HEK293 (cell line): ENCODE measurements around the gene PSEN1.

ENCODE experiments used
- BCL11B ChIP-seq: fragments of 450-650 bp; formaldehyde crosslinking; IDR thresholded peaks from 2 replicates; pipeline ENCODE4 v1.5.1; 2016; ENCODE audit warnings: low read depth, missing biosample characterization, missing genetic modification characterization
- EGR2 ChIP-seq: fragments of 450-650 bp; formaldehyde crosslinking; IDR thresholded peaks from 2 replicates; pipeline ENCODE4 v1.5.1; 2016; ENCODE audit warnings: low read depth, missing biosample characterization, missing genetic modification characterization
- GLIS1 ChIP-seq: fragments of 450-650 bp; formaldehyde crosslinking; IDR thresholded peaks from 2 replicates; pipeline ENCODE4 v1.5.1; 2016; ENCODE audit warnings: missing biosample characterization, missing genetic modification characterization
- GLIS2 ChIP-seq: fragments of 450-650 bp; formaldehyde crosslinking; IDR thresholded peaks from 2 replicates; pipeline ENCODE4 v1.5.1; 2016; ENCODE audit warnings: missing biosample characterization, missing genetic modification characterization
- KLF7 ChIP-seq: fragments of 450-650 bp; formaldehyde crosslinking; IDR thresholded peaks from 2 replicates; pipeline ENCODE4 v1.5.1; 2016; ENCODE audit warnings: missing biosample characterization, missing genetic modification characterization, borderline replicate concordance
- KLF8 ChIP-seq: fragments of 450-650 bp; formaldehyde crosslinking; IDR thresholded peaks from 2 replicates; pipeline ENCODE4 v1.5.1; 2016; ENCODE audit warnings: missing biosample characterization, missing genetic modification characterization
- OVOL3 ChIP-seq: fragments of 450-650 bp; formaldehyde crosslinking; IDR thresholded peaks from 2 replicates; pipeline ENCODE4 v1.5.1; 2016; ENCODE audit warnings: missing biosample characterization, missing genetic modification characterization
- SP7 ChIP-seq: fragments of 450-650 bp; formaldehyde crosslinking; IDR thresholded peaks from 2 replicates; pipeline ENCODE4 v1.5.1; 2016; ENCODE audit warnings: missing biosample characterization, missing genetic modification characterization
- ZBTB20 ChIP-seq: fragments of 450-650 bp; formaldehyde crosslinking; IDR thresholded peaks from 2 replicates; pipeline ENCODE4 v1.5.1; 2016; ENCODE audit warnings: missing biosample characterization, missing genetic modification characterization
- ZEB2 ChIP-seq: fragments of 450-650 bp; formaldehyde crosslinking; IDR thresholded peaks from 2 replicates; pipeline ENCODE4 v1.5.1; 2016; ENCODE audit warnings: missing biosample characterization, missing genetic modification characterization
- ZFHX2 ChIP-seq: fragments of 450-650 bp; formaldehyde crosslinking; conservative IDR thresholded peaks from 2 replicates; pipeline ENCODE4 v1.5.1; 2016; ENCODE audit warnings: missing biosample characterization, missing genetic modification characterization
- ZFP37 ChIP-seq: fragments of 450-650 bp; formaldehyde crosslinking; IDR thresholded peaks from 2 replicates; pipeline ENCODE4 v1.5.1; 2016; ENCODE audit warnings: missing biosample characterization, missing genetic modification characterization
- ZFP41 ChIP-seq: fragments of 450-650 bp; formaldehyde crosslinking; IDR thresholded peaks from 2 replicates; pipeline ENCODE4 v1.5.1; 2016; ENCODE audit warnings: missing biosample characterization, missing genetic modification characterization, borderline replicate concordance
- ZNF112 ChIP-seq: fragments of 450-650 bp; formaldehyde crosslinking; IDR thresholded peaks from 2 replicates; pipeline ENCODE4 v1.5.0; 2017; ENCODE audit warnings: missing biosample characterization, missing genetic modification characterization
- ZNF19 ChIP-seq: fragments of 450-650 bp; formaldehyde crosslinking; IDR thresholded peaks from 2 replicates; pipeline ENCODE4; 2016; ENCODE audit warnings: missing biosample characterization, missing genetic modification characterization, low read depth
- ZNF2 ChIP-seq: fragments of 450-650 bp; formaldehyde crosslinking; IDR thresholded peaks from 2 replicates; pipeline ENCODE4 v1.5.1; 2016; ENCODE audit warnings: missing biosample characterization, missing genetic modification characterization
- ZNF335 ChIP-seq: fragments of 450-650 bp; formaldehyde crosslinking; conservative IDR thresholded peaks from 2 replicates; pipeline ENCODE4 v1.5.1; 2016; ENCODE audit warnings: missing biosample characterization, missing genetic modification characterization
- ZNF423 ChIP-seq: fragments of 450-650 bp; formaldehyde crosslinking; IDR thresholded peaks from 2 replicates; pipeline ENCODE4 v1.5.1; 2016; ENCODE audit warnings: missing biosample characterization, missing genetic modification characterization
- ZNF433 ChIP-seq: fragments of 450-650 bp; formaldehyde crosslinking; IDR thresholded peaks from 2 replicates; pipeline ENCODE4 v1.5.1; 2016; ENCODE audit warnings: missing biosample characterization, missing genetic modification characterization, low read depth
- ZNF514 ChIP-seq: fragments of 450-650 bp; formaldehyde crosslinking; IDR thresholded peaks from 2 replicates; pipeline ENCODE4 v1.5.1; 2016; ENCODE audit warnings: missing biosample characterization, missing genetic modification characterization
- ZNF555 ChIP-seq: fragments of 450-650 bp; formaldehyde crosslinking; conservative IDR thresholded peaks from 2 replicates; pipeline ENCODE4 v1.5.1; 2017; ENCODE audit warnings: missing biosample characterization, mild to moderate bottlenecking, missing genetic modification characterization, inconsistent platforms
- ZNF629 ChIP-seq: fragments of 450-650 bp; formaldehyde crosslinking; IDR thresholded peaks from 2 replicates; pipeline ENCODE4 v1.5.1; 2017; ENCODE audit warnings: missing biosample characterization, missing genetic modification characterization
- ZNF76 ChIP-seq: fragments of 450-650 bp; formaldehyde crosslinking; IDR thresholded peaks from 2 replicates; pipeline ENCODE4; 2016; ENCODE audit warnings: low read depth, missing biosample characterization, missing genetic modification characterization, borderline replicate concordance
- ZXDB ChIP-seq: fragments of 450-650 bp; formaldehyde crosslinking; IDR thresholded peaks from 2 replicates; pipeline ENCODE4 v1.5.1; 2016; ENCODE audit warnings: missing biosample characterization, missing genetic modification characterization
- TF ChIP-seq, protein P1 (sequence below): fragments of 450-650 bp; formaldehyde crosslinking; IDR thresholded peaks from 2 replicates; pipeline ENCODE4 v1.5.1; 2017; ENCODE audit warnings: missing biosample characterization, missing genetic modification characterization
- TF ChIP-seq, protein P2 (sequence below): fragments of 450-650 bp; formaldehyde crosslinking; IDR thresholded peaks from 2 replicates; pipeline ENCODE4 v1.5.1; 2016; ENCODE audit warnings: missing biosample characterization, missing genetic modification characterization
- TF ChIP-seq, protein P3 (sequence below): fragments of 450-650 bp; formaldehyde crosslinking; IDR thresholded peaks from 2 replicates; pipeline ENCODE4 v1.5.1; 2016; ENCODE audit warnings: missing biosample characterization, missing genetic modification characterization
- TF ChIP-seq, protein P4 (sequence below): fragments of 450-650 bp; formaldehyde crosslinking; IDR thresholded peaks from 2 replicates; pipeline ENCODE4 v1.5.1; 2016; ENCODE audit warnings: missing biosample characterization, missing genetic modification characterization
- TF ChIP-seq, protein P5 (sequence below): fragments of 450-650 bp; formaldehyde crosslinking; conservative IDR thresholded peaks from 2 replicates; pipeline ENCODE4 v1.5.1; 2016; ENCODE audit warnings: low read depth, missing biosample characterization, missing genetic modification characterization

The PSEN1 gene

DNA sequence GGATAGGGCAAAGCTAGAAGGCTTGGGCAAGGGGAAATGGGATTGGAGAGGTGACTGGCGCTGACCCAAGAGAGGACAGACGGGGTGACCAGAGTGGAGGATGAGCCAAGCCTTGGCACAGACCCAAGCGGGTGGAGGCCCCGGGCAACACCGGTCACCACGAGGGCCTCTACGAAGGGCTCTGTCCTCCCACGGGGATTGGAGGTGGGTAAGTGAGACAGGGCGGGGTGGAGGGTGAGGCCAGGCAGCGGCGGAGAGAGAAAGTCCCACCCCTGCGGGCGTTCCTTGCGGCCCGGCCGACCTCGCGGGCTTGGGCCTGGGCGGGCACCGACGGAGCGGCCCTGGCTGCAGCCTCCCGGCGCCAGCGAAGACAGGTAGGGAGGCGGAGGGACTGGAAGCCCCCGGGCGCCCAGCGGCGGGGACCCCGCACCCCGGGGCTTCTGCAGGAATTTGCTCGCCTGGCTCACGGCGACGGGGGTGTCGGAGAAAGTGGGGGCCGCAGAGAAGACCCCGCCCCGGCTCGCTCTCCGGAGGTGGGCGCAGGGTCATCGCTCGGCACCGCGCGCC is 101.0 kb downstream of the PSEN1 start, which contains the start of gene PAPLN (continued):
- TF ChIP-seq GLIS1 (peak; percentile 39; the same call in 1 of the 2 replicates), EGR2 (tag by site-specific recombination) (0 out of 2 replicates have a peak, but pooled peaks have one; percentile 43), ZNF629 (0 out of 2 replicates have a peak, but pooled peaks have one; percentile 8), ZNF2 (tag by site-specific recombination) (no peak), ZNF76 (tag by site-specific recombination) (0 out of 2 replicates have a peak, but pooled peaks have one; percentile 12), SP7 (tag by site-specific recombination) (0 out of 2 replicates have a peak, but pooled peaks have one; percentile 30), ZNF433 (tag by site-specific recombination) (no peak), ZFHX2 (tag by site-specific recombination) (peak; percentile 85), KLF8 (tag by site-specific recombination) (0 out of 2 replicates have a peak, but pooled peaks have one; percentile 25), OVOL3 (tag by site-specific recombination) (no peak), ZNF555 (tag by site-specific recombination) (no peak), ZEB2 (tag by site-specific recombination) (0 out of 2 replicates have a peak, but pooled peaks have one; percentile 50), ZBTB20 (peak; percentile 21; the same call in 1 of the 2 replicates), ZNF19 (tag by site-specific recombination) (no peak), ZNF423 (tag by site-specific recombination) (0 out of 2 replicates have a peak, but pooled peaks have one; percentile 40), ZFP41 (no peak), ZNF514 (tag by site-specific recombination) (no peak), GLIS2 (tag by site-specific recombination) (peak; percentile 55), KLF7 (peak; percentile 58; the same call in 1 of the 2 replicates), ZFP37 (tag by site-specific recombination) (no peak), ZNF335 (peak; percentile 59), ZNF112 (tag by site-specific recombination) (no peak), BCL11B (tag by site-specific recombination) (peak; percentile 50; the same call in 1 of the 2 replicates), ZXDB (tag by site-specific recombination) (peak; percentile 31; the same call in 1 of the 2 replicates)
- TF ChIP-seq, protein P1, sequence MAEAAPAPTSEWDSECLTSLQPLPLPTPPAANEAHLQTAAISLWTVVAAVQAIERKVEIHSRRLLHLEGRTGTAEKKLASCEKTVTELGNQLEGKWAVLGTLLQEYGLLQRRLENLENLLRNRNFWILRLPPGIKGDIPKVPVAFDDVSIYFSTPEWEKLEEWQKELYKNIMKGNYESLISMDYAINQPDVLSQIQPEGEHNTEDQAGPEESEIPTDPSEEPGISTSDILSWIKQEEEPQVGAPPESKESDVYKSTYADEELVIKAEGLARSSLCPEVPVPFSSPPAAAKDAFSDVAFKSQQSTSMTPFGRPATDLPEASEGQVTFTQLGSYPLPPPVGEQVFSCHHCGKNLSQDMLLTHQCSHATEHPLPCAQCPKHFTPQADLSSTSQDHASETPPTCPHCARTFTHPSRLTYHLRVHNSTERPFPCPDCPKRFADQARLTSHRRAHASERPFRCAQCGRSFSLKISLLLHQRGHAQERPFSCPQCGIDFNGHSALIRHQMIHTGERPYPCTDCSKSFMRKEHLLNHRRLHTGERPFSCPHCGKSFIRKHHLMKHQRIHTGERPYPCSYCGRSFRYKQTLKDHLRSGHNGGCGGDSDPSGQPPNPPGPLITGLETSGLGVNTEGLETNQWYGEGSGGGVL (tag by site-specific recombination), result peak; percentile 70
- TF ChIP-seq, protein P2, sequence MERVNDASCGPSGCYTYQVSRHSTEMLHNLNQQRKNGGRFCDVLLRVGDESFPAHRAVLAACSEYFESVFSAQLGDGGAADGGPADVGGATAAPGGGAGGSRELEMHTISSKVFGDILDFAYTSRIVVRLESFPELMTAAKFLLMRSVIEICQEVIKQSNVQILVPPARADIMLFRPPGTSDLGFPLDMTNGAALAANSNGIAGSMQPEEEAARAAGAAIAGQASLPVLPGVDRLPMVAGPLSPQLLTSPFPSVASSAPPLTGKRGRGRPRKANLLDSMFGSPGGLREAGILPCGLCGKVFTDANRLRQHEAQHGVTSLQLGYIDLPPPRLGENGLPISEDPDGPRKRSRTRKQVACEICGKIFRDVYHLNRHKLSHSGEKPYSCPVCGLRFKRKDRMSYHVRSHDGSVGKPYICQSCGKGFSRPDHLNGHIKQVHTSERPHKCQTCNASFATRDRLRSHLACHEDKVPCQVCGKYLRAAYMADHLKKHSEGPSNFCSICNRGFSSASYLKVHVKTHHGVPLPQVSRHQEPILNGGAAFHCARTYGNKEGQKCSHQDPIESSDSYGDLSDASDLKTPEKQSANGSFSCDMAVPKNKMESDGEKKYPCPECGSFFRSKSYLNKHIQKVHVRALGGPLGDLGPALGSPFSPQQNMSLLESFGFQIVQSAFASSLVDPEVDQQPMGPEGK, result peak; percentile 67
- TF ChIP-seq, protein P3, sequence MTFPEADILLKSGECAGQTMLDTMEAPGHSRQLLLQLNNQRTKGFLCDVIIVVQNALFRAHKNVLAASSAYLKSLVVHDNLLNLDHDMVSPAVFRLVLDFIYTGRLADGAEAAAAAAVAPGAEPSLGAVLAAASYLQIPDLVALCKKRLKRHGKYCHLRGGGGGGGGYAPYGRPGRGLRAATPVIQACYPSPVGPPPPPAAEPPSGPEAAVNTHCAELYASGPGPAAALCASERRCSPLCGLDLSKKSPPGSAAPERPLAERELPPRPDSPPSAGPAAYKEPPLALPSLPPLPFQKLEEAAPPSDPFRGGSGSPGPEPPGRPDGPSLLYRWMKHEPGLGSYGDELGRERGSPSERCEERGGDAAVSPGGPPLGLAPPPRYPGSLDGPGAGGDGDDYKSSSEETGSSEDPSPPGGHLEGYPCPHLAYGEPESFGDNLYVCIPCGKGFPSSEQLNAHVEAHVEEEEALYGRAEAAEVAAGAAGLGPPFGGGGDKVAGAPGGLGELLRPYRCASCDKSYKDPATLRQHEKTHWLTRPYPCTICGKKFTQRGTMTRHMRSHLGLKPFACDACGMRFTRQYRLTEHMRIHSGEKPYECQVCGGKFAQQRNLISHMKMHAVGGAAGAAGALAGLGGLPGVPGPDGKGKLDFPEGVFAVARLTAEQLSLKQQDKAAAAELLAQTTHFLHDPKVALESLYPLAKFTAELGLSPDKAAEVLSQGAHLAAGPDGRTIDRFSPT (tag by site-specific recombination), result peak; percentile 79
- TF ChIP-seq, protein P4, sequence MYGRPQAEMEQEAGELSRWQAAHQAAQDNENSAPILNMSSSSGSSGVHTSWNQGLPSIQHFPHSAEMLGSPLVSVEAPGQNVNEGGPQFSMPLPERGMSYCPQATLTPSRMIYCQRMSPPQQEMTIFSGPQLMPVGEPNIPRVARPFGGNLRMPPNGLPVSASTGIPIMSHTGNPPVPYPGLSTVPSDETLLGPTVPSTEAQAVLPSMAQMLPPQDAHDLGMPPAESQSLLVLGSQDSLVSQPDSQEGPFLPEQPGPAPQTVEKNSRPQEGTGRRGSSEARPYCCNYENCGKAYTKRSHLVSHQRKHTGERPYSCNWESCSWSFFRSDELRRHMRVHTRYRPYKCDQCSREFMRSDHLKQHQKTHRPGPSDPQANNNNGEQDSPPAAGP, result peak; percentile 34; the same call in 1 of the 2 replicates
- TF ChIP-seq, protein P5, sequence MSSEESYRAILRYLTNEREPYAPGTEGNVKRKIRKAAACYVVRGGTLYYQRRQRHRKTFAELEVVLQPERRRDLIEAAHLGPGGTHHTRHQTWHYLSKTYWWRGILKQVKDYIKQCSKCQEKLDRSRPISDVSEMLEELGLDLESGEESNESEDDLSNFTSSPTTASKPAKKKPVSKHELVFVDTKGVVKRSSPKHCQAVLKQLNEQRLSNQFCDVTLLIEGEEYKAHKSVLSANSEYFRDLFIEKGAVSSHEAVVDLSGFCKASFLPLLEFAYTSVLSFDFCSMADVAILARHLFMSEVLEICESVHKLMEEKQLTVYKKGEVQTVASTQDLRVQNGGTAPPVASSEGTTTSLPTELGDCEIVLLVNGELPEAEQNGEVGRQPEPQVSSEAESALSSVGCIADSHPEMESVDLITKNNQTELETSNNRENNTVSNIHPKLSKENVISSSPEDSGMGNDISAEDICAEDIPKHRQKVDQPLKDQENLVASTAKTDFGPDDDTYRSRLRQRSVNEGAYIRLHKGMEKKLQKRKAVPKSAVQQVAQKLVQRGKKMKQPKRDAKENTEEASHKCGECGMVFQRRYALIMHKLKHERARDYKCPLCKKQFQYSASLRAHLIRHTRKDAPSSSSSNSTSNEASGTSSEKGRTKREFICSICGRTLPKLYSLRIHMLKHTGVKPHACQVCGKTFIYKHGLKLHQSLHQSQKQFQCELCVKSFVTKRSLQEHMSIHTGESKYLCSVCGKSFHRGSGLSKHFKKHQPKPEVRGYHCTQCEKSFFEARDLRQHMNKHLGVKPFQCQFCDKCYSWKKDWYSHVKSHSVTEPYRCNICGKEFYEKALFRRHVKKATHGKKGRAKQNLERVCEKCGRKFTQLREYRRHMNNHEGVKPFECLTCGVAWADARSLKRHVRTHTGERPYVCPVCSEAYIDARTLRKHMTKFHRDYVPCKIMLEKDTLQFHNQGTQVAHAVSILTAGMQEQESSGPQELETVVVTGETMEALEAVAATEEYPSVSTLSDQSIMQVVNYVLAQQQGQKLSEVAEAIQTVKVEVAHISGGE, result 0 out of 2 replicates have a peak, but pooled peaks have one; percentile 17
